Measurements from ENCODE around the gene BATF3. TPM values are rescaled to one million over a fixed set of nuclear protein-coding genes. Genes with fewer than 3 reads are reported as not detected.
"Not testable (repeated sequence)": the region's sequence is repeated elsewhere in the genome, so short reads cannot be mapped to it uniquely, and the experiment has no call there.

The BATF3 gene
- total RNA-seq, 1 experiment from 2014 or later = 3.8 TPM

DNA sequence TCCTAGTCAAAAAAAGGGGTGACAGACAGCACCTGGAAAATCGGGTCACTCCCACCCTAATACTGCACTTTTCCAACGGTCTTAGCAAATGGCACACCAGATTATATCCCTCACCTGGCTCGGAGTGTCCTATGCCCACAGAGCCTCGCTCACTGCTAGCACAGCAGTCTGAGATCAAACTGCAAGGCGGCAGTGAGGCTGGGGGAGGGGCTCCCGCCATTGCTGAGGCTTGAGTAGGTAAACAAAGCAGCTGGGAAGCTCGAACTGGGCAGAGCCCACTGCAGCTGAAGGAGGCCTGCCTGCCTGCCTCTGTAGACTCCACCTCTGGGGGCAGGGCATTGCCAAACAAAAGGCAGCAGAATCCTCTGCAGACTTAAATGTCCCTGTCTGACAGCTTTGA lies 41.4 kb downstream of the BATF3 start:
- not testable (repeated sequence) for DNase-seq (ENCODE audit: low spot score)

DNA sequence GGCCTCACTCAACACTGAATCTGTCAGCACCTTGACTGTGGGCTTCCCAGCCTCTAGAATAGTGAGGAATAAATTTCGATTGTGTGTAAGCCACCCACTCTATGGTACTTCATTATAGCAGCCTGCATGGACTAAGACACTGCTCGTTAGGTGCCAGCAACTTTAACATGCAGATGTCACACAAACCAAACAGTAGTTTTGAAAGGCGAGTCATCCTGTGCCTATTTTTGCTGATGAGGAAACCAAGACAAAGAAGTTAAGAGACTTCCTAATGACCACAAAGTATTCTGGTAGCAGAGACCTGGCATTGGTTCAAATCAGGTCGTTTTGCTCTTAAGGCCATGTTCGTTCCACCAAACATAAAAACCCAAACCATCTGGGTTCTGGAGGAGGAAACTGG lies 42.9 kb downstream of the BATF3 start:
- no peak for DNase-seq (ENCODE audit: low spot score)

DNA sequence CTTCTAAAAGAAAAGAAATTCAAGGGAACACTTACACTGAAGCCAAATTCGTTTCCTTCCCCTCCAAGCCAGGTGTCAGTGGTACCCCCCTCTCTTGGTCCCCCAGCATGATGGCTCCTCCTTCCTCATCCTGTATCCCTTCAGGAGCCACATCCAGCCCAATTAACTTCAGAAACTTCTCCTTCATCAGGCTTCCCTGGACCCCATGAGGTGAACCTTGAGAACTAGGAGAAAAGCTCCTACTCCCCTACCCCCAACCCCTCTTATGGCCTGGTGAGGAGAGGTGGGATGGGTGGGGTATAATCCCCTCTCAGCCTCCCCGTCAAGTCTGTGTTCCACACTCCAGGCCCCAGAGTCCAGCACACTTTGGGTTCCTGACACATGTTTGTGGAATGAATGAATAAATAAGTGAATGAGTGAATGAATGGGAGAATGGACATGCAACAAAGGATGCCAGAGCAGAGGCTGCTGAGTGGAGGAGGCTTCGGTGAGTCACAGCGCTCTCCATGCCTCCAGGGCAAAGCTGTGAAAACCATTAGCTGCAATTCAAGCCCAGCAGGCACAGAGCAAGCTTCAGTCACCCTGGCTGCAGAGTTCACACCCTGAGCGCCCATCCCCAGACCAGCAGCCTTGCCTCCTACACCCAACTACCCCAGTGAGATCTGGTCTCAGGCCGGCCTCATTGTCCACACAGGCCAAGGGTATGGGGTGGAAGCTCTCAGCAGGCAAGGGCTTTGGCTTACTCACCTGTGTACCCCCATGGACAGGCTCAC lies 43.8 kb downstream of the BATF3 start:
- DNase-seq (ENCODE audit: low spot score) = no peak

DNA sequence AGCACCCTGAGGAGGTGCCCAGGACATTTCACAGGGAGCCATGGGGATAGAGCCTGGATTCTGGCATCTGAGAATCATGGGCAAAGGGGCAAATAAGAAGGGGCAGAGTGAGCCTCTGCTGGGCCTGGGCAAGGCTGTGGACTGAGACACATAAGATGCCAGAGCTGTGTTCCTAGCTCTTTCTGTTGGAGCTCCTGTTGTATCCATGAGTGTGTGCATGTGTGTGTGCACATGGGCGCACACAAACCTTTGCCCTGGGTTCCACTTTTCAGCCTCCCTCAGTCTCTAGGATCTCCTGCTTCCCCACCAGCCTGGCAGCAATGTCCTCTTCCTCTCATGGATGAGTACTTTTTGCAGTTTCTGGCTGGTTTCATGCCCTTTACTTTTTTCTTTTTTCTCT lies 47.0 kb downstream of the BATF3 start:
- DNase-seq (ENCODE audit: low spot score) = no peak

DNA sequence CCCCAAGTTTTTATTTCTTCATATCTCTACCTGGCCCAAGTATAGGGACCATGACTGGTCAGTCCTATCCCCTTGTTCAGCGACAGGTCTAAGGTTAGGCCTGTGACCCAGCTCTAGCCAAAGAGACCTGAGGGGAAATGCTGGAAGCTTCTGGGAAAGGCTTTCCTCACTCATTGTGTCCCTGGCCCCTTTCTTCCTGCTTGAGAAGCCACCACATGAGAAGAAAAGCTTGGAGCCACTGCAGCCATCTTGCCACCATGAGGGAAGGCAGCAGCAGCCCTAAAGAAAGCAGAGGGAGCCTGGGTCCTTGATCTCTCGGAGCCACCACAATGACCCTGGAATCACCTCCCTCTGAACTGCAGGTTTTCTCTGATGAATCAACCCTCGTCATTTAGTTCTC lies 47.7 kb downstream of the BATF3 start:
- DNase-seq (ENCODE audit: low spot score) = no peak

DNA sequence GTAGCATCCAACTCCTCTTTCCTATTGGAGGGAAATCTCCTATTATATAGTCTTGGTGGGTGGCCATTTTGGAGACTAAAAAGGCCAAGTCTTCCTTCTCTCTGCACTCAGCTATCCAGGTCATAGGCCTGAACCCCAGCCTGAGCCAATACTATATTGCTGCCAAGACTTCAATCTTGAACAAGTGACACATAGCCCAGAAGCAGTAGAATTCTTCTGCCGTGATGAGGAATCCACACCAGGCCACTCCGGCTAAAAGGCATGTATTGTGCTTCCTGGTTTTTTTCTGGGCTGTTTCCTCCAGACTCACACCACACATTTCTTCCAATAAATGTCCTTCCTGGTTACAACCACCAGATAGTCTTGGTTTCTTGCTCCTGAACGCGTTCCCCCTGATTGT lies 48.1 kb downstream of the BATF3 start:
- DNase-seq (ENCODE audit: low spot score) = no peak

DNA sequence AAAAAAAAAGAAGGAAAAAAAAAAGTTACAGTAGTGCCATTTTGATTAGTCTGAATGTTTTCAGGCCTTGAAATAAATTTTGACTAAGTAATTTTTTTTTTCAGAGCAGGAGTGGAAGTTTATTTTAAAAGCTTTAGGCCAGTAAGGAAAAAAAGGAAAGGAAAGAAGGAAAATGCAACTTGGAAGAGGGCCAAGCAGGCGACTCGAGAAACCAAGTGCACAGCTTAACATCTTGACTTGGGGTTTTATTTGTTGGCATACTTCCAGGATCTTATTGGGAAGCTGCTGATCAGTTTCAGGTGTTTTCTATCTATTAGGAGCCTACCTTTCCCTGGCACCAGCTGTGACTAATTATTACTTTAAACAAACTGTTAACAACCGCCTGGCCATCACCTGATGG lies 49.4 kb downstream of the BATF3 start:
- no peak for DNase-seq (ENCODE audit: low spot score)

DNA sequence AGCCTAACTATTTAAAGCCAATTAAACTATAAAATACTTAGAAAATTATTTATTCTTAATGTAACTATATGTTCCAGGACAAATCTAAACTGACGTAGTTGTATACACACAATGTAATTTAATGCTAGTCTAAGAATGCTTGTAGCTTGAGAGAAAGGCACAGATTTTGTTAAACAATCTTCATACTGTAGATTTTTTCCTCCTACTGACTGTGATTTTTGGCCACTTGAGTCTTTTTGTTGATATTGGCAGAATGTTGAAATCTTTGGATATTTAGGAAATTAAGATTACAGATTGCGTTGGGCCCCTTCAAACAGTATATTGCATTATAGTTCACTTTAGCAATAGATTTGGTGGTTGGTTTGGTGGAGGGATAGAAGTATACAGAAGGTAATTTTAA lies 50.6 kb downstream of the BATF3 start:
- DNase-seq (ENCODE audit: low spot score) = no peak

DNA sequence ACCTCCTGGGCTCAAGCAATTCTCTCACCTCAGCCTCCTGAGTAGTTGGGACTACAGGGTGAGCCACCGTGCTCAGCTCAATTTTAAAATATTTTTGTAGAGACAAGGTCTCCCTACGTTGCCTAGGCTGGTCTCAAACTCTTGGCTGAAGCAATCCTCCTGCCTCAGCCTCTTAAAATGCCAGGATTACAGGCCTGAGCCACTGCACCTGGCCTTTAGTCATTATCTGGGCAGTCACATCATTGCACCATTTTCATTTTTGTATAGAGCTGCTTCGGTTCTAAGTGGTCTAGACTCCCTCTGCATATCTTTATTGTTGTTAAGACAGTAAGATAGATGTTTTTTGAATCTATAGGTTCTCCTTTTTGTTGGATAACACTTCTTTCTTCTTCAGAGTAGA lies 51.2 kb downstream of the BATF3 start:
- DNase-seq (ENCODE audit: low spot score) = no peak

DNA sequence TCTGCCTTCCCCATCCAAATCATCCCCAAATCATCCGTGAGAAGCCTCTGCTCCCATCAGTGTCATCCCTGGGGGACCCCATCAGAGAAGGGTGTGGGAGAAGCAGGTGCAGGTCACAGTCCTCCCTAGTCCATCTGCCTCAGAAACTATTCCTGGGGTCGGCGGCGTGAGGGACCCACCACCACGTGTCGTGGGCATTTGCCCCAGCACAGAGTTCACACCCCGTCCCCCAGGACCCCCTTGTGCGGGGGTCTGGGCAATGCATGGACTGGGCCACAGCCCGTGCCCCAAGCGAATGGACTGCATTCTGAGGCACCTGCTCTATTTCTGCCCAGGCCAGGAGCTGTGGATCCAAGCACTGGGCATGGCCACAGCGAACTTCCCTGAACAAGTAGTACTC lies 52.6 kb downstream of the BATF3 start:
- no peak for DNase-seq (ENCODE audit: low spot score)

DNA sequence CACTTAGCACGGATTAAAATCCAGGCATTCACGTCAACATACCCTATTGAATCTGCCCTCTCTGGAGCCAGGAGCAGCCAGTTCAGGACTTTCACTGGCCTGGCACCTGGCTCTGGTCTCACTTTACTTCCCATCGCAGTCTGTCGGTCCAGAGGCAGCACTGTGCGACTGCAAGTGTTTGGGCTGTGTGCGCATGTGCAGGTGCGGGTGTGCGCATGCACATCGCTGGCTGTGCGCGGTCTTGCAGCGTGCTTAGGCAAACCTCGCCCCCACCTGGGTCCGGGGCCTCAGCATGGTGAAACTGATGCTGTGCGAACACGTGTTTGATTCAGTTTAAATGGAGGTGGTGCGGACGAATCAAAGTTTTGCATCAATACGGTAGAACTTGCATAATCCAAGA lies 53.1 kb downstream of the BATF3 start:
- no peak for DNase-seq (ENCODE audit: low spot score)

DNA sequence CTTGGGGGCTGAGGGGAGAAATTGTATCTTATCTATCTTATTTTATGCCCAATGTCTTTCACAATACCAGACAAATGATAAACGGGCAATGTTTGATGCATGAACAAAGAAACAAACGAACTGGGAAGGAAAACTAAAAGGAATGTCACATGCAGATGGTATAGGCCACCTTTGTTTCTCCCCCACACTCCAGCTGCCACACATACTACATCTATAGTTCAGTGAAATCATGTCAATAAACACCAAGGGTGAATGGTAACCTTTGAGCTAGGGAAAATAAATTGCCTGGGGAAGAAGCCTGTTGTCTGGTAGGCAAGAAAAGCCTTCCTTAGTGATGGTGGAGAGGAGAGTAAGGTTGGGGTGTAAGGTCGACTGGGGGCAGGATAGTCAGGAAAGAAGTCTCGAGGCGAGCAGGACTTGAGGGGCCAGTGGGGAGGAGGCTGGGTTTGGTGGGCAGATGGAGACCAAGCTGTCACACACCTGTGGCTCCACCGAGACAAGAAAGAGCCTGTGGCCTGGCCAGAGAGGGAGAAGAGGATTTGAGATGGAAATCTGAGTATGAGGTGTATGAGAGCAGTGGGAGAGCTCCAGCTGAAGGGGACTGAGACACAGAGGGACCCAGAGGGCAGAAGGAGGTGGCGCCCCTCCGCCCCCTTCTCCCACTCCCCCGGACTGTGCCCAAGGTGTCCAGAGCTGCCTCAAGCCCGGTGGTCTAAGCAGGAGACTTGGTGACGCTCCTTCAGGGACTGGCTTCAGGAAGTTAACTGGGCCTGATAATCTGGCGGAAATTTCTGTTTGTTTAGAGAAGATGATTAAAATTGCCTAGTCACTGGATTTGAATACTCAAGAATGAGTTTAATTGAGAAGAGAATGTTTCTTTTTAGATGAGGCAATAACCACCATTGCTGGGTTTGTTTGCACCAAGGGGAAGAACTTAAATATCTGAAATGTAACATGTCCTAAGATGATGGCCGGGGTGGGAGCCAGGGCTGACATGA lies 53.8 kb downstream of the BATF3 start:
- no peak for DNase-seq (ENCODE audit: low spot score)

DNA sequence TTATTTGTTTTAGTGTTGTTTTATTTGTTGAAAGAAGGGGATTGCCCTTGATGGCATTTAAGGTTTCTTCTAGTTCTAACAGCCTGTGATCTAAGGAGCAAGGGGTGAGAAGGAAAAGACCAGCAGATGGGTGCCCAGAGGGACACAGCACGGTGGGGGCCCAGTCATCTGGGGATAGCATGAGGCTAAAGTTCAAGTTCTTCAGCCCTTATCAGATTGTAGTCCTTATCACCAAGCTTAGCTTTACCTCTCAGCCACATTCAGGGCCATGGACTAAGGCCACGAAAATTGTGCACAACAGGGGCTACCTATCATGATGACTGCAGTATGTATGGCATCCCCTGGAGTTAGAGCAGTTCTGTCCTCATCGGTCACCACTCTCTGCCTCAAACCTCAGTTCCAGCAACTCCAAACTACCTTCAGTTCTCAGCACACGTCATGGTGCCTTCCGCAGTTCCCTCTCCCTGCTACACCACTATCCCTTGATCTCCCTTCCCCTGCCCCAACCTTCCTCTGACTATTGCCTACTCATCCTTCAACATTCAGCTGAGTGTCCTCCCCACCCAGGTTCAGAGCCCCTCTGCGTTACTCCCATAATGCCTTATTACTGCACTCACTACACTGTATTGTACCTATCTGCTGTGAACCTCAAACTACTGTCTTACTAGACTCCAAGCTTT lies 54.6 kb downstream of the BATF3 start:
- no peak for DNase-seq (ENCODE audit: low spot score)

DNA sequence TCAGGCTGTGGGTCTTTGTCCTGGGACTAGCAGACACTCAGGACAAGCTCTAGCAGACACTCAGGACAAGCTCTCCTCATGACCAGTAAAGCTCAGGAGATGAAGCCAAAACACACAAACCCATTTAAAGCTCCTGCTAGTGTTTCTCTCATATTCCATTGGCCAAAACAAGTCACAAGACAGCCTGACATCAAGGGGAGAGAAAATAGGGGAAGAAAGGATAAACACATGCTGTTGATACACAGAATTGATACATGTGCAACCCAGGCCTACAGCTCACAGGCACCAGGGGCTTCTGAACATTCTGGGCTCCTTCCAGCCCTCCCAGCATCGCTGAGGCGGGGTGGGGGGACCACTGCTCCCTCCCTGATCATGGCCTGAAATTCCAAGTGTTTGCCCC lies 55.8 kb downstream of the BATF3 start:
- no peak for DNase-seq (ENCODE audit: low spot score)

DNA sequence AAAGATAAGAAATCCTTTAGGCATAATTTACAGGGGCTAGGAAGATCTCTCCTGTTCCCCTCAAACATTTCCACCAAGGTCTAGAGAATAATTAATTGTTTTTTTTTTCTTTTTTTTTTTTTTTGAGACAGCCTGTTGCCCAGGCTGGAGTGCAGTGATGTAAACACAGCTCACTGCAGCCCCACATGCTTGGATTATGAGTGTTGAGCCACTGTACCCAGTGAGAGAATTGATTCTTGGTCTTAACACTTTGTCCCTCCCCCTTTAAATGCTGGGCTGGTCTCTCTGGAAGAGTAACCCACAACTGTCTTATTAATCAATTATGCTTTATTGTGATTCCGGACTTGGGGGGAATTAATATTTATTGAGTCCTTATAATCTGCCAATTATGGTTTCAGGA lies 57.7 kb downstream of the BATF3 start:
- no peak for DNase-seq (ENCODE audit: low spot score)

DNA sequence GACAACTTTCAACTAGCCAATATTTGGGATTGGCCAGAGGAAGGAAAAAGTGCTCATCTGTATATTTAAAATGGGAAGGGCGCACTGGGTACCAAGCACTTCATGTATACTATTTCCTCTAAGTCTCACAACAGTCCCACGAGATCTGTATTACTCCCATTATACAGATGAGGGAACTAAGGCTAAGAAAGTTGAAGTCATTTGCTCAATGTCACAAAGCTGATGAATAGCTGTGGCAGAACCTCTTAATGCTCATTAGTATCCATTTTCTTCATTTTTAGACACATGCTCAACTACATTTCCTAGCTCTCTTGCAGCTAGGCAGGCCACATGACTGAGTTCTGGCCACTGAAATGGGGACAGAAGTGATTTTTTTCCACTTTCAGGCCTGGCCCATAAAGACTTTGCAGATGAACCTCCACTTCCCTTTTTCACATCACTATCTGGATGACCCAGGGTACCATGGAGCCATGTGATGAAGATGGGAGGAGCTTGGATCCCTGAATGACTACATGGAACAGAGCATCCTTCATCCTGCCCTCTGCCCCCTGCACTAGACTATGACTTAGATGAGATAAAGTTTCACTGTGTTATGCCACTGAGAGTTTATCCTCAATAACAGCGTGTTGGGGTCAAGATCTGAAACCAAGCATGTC lies 59.3 kb downstream of the BATF3 start:
- DNase-seq (ENCODE audit: low spot score) = no peak

DNA sequence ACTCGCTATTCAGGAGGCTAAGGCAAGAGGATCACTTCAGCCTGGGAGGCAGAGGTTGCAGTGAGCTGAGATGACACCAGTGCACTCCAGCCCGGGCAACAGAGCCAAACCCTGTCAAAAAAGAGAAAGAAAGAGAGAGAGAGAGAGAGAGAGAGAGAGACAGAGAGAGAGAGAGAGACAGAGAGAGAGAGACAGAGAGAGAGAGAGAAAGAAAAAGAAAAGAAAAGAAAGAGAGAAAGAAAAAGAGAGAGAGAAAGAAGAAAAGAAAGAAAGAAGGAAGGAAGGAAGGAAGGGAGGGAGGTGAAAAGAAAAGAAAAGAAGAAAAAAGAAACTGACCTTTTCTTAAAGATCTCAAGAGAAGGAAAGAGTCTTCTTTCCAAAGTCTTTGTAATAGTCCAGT lies 60.1 kb downstream of the BATF3 start:
- DNase-seq (ENCODE audit: low spot score) = not testable (repeated sequence)

DNA sequence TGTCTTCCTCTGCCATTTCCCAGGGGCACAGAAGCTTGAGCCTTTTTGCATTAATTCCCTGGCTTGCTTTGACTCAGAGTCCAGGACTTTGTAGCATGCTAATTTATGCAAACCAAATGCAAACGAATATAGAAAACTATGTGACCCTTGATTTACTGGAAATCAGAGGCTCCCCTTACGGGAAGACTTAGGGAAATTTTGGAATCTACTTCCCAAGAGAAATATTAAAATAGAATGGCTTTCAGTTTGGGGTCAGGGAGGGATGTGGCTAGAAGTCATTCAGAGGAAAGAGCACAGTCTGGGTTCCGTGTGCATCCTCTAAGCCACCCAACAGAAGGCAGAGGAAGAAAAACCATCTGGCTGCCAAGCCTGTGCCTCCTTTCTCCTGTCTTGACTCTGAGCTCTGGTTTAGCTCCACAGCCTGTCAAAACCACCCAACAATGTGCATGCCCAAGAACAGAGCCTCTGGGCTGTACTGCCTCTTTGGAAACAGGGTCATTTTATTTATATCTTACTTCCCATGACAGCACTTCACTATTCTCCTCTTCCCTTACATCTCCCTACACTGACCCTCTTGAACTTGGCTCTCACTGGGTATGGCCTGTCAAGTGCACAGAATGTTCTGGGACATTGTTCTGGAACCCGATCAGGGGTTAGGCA lies 61.0 kb downstream of the BATF3 start:
- no peak for DNase-seq (ENCODE audit: low spot score)

DNA sequence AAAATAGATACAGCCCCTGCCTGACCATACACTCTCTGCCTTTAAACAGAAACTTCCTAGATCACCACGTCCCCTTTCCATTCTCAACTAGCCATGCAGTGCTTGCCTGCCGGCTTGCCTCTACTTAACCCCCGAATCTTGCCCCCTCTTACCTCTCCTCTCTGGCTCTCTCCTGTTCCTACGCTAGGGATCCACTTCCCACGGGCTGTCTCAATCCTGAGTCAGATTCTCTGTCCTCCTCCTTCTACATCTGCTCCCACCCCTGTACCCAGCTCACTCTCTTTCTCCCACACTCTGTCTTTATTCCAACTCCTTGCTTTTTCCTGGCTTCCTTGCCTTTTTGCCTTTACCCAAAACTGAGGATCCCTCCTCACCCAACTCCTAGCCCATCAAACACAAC lies 61.7 kb downstream of the BATF3 start:
- no peak for DNase-seq (ENCODE audit: low spot score)

All from H4 (cell line).